Upper lobe of right lung (tissue), 1 donor: ENCODE results near the gene FUS. TPM values are rescaled to one million over a fixed set of nuclear protein-coding genes. Genes with fewer than 3 reads are reported as not detected.
A peak's percentile ranks its signal among the peaks of the same experiment; 100 is the strongest.
"Not testable (repeated sequence)": the region's sequence is repeated elsewhere in the genome, so short reads cannot be mapped to it uniquely, and the experiment has no call there.

Experiments used
- ATAC-seq: fragments of 200-7000 bp; cut with Tn5 transposase; one replicate; pipeline ENCODE4 v1.9.1; 2020; ENCODE audit warnings: mild to moderate bottlenecking, moderate library complexity
- DNase-seq: peaks from one replicate; pipeline ENCODE4 v3.0.0-alpha.2; 2020
- H3K27ac ChIP-seq: fragments of 200-600 bp; one replicate; pipeline ENCODE4 v1.8.0; 2022
- H3K27me3 ChIP-seq: fragments of 200-600 bp; one replicate; pipeline ENCODE4 v1.8.0; 2022; ENCODE audit warnings: mild to moderate bottlenecking
- H3K36me3 ChIP-seq: fragments of 200-600 bp; one replicate; pipeline ENCODE4 v1.8.0; 2022
- H3K4me1 ChIP-seq: fragments of 200-600 bp; one replicate; pipeline ENCODE4 v1.8.0; 2022
- H3K4me3 ChIP-seq: fragments of 200-600 bp; one replicate; pipeline ENCODE4 v1.8.0; 2022; ENCODE audit warnings: mild to moderate bottlenecking
- H3K9me3 ChIP-seq: fragments of 200-600 bp; one replicate; pipeline ENCODE4 v1.8.0; 2022
- intact Hi-C: fragments of 100-400 bp; cut with DNase I; formaldehyde crosslinking; loops from one replicate; pipeline ENCODE4 v1.11.0; 2022
- total RNA-seq: library from RNA; stranded (reverse); fragmentation: NEBNext Ultra II Directional; extraction: Animal tissue kit (Norgen Biotek cat#: 25700); gene quantifications from one replicate; pipeline ENCODE4 v1.2.1, GENCODE V29; 2021
- TF ChIP-seq, protein P1 (sequence below): fragments of 200-600 bp; IDR thresholded peaks from one replicate; pipeline ENCODE4 v1.8.0; 2022; ENCODE audit warnings: antibody characterized with exemption
- donor health status: DM: no; HTN: yes; CAD: no; lungs with severe emphysema.

Gene FUS
- total RNA-seq, 1 donor from 2014 or later: 175 TPM

- peak; percentile 95 for DNase-seq
- Histone ChIP-seq H3K27me3 (no peaks in the 10 kb centered on the region), H3K4me3 (peak within 1 kb of the TSS; percentile 58), H3K9me3 (no peaks in the 10 kb centered on the region), H3K27ac (peak within 1 kb of the TSS; percentile 81), H3K36me3 (peaks cover 13% of the 10 kb centered on the region), H3K4me1 (peaks cover 16% of the 10 kb centered on the region)
- TF ChIP-seq, protein P1, sequence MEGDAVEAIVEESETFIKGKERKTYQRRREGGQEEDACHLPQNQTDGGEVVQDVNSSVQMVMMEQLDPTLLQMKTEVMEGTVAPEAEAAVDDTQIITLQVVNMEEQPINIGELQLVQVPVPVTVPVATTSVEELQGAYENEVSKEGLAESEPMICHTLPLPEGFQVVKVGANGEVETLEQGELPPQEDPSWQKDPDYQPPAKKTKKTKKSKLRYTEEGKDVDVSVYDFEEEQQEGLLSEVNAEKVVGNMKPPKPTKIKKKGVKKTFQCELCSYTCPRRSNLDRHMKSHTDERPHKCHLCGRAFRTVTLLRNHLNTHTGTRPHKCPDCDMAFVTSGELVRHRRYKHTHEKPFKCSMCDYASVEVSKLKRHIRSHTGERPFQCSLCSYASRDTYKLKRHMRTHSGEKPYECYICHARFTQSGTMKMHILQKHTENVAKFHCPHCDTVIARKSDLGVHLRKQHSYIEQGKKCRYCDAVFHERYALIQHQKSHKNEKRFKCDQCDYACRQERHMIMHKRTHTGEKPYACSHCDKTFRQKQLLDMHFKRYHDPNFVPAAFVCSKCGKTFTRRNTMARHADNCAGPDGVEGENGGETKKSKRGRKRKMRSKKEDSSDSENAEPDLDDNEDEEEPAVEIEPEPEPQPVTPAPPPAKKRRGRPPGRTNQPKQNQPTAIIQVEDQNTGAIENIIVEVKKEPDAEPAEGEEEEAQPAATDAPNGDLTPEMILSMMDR: no peak
- ATAC-seq: peak; percentile 71
- intact Hi-C loops: no loop called here
These were observed 44.2 kb upstream of the FUS start, which contains the start of gene PRSS8 for GRCh38 chr16:31135535-31136286. PRSS8 (minus strand) TSS chr16:31135727; CDS start chr16:31135498, 229 bp downstream.

DNA sequence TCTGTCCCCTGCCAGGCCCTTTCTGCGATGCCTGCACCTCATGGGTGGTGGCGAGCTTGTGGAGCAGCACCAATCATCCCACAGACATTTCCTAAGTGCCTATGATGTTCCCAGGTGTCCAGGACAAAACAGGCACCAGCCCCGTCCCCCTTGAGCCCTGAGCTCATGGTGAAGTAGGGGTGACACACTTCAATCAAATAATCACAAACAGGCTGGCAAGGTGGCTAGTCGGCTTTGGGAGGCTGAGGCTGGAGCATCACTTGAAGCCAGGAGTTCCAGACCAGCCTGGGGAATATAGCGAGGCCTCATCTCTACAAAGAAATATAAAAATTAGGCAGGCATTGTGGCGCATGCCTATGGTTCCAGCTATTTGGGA is 43.7 kb upstream of the FUS start:
- Histone ChIP-seq H3K4me1 (peaks cover 20% of the 10 kb centered on the region), H3K36me3 (peaks cover 8% of the 10 kb centered on the region), H3K27ac (no peak overlapping the region), H3K9me3 (no peaks in the 10 kb centered on the region), H3K4me3 (no peak overlapping the region), H3K27me3 (no peaks in the 10 kb centered on the region)
- ATAC-seq (no peak), DNase-seq (no peak)
- TF ChIP-seq, protein P1: no peak
- intact Hi-C loops: no loop called here

DNA sequence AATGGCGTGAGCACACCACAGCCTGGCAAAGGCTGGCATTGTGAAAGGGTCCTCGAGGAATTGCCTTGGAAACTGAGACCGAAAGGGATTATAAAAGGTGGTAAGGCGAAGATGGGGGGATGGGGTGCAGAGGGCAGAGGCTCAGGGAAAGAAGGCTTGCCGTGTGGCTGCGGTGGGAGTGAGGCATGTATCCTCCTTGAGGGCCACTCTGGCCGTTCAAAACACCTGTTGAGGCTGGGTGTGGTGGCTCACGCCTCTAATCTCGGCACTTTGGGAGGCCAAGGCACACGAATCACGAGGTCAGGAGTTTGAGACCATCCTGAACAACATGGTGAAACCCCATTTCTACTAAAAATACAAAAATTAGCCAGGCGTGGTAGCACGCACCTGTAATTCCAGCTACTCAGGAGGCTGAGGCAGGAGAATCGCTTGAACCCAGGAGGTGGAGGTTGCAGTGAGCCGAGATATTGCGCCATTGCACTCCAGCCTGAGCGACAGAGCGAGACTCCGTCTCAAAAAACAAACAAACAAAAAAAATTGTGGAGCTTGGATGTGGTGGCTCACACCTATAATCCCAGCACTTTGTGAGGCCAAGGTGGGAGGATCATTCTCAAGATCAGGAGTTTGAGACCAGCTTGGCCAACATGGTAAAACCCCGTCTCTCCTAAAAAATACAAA is 43.0 kb upstream of the FUS start:
- H3K27ac ChIP-seq, H3K36me3 ChIP-seq, DNase-seq, intact Hi-C loops, H3K27me3 ChIP-seq, H3K9me3 ChIP-seq, H3K4me3 ChIP-seq, ATAC-seq: not testable (repeated sequence)
- H3K4me1 ChIP-seq: peaks cover 26% of the 10 kb centered on the region

DNA sequence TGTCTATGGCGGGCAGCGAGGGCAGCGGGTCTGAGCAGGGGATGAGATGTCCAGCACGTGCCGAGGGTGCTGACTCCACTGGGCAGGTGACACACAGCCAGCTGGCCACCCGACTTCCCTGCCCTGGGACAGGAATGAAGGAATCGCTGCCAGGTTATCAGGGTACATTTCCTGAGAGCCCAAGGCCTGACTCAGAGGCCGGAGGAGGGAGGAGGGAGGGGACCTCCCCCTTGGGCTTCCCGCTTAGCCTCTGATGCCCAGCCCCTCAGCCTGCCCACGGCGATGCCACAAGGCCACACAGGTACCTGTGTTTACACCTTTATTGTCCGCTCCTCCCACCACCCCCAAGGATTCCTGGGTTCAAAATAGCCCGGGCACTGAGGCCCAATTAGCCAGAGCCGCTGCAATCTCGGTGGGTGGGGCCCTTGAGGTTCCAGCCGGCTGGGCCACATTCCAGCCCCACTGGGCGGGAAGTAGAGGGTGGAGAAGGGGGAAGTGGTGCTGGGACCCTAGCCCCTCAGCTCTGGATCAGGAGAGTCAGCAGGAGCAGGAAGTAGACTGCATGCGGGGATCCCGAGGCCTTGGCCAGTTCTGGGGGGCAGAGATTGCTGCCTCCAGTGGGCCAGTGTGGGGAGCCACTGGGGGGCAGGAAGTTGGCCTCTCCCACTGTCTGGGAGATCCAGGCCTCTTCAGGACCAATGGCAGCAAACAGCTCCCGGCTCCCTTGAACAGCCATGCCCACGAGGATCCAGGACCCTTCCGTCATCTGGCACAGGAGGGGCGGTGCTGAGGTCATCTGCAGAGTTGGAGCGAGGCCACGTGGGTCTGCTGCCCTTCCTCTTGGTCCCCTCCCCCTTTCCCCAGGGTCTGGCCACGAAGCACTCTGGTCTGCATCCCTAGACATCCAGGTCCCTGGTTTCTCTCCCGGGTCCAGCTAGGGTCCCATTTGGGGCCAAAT is 41.0 kb upstream of the FUS start:
- Histone ChIP-seq H3K4me1 (peaks cover 24% of the 10 kb centered on the region), H3K9me3 (no peaks in the 10 kb centered on the region), H3K27me3 (no peaks in the 10 kb centered on the region), H3K4me3 (peak overlapping the region; percentile 25), H3K36me3 (no peaks in the 10 kb centered on the region), H3K27ac (peak overlapping the region; percentile 70)
- ATAC-seq (peak; percentile 56), DNase-seq (peak; percentile 92)
- TF ChIP-seq, protein P1: no peak
- intact Hi-C loops: no loop called here

GRCh38 chr16:31141071-31141469 is 38.9 kb upstream of the FUS start:
- ATAC-seq, intact Hi-C loops, DNase-seq, H3K27me3 ChIP-seq, H3K9me3 ChIP-seq, H3K36me3 ChIP-seq, H3K4me3 ChIP-seq: not testable (repeated sequence)
- Histone ChIP-seq H3K4me1 (peaks cover 18% of the 10 kb centered on the region), H3K27ac (peak overlapping the region; percentile 80)

DNA sequence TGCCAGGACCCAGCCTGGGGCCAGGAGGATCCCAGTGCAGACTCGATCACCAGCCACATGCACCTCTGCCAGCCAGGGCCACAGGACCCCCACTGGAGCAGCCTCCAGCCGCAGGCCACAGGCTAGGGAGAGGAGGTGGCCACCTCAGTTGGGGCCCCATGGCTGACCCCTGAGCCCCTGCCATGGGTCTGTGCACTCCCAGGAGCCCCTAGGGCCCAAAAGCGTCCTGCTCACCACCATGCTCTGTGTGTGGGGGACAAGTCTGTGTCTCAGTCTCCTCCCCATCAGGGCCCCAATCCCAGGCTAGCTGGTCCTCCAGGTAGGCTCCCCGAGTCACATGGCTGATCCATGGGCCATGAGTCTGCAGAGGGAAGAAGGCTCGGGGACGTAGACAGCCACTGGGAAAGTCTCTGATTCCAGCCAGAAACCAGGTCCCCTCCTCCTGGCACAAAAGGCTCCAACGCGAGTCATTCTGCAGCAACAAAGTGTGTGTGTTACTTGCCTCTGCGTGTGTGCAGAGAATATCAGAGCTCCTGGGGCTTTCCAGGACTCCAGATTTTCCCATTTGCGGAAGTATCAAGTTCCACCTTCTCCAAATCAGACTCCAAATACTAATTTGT is 38.3 kb upstream of the FUS start:
- DNase-seq: peak; percentile 70
- intact Hi-C loops: no loop called here
- Histone ChIP-seq H3K9me3 (no peaks in the 10 kb centered on the region), H3K4me1 (peaks cover 18% of the 10 kb centered on the region), H3K27me3 (no peaks in the 10 kb centered on the region), H3K4me3 (peak overlapping the region; percentile 37), H3K36me3 (no peaks in the 10 kb centered on the region), H3K27ac (peak overlapping the region; percentile 80)
- no peak for ATAC-seq
- TF ChIP-seq, protein P1: no peak
